Hepatocyte (in vitro differentiated cells): Measurements from ENCODE around the gene GID4. TPM values are rescaled to one million over a fixed set of nuclear protein-coding genes. Genes with fewer than 3 reads are reported as not detected.

Experiments used
- DNase-seq: peaks from one replicate; pipeline ENCODE4 v3.0.0-alpha.2; 2016; ENCODE audit warnings: low spot score
- H2AFZ ChIP-seq: fragments of 200-600 bp; sonication (generic); 2 replicates; pipeline ENCODE4 v1.6.0; 2016; ENCODE audit warnings: antibody characterized with exemption, mild to moderate bottlenecking
- H3K27ac ChIP-seq: fragments of 200-600 bp; sonication (generic); 2 replicates; pipeline ENCODE4 v1.5.1; 2016; ENCODE audit warnings: mild to moderate bottlenecking
- H3K27me3 ChIP-seq: fragments of 200-600 bp; sonication (generic); 2 replicates; pipeline ENCODE4 v1.6.1; 2016
- H3K36me3 ChIP-seq: fragments of 200-600 bp; sonication (generic); replicated peaks from 2 replicates; pipeline ENCODE4 v1.5.1; 2016; ENCODE audit warnings: low read depth; ENCODE audit not compliant: insufficient read depth
- H3K4me1 ChIP-seq: fragments of 200-600 bp; sonication (generic); 2 replicates; pipeline ENCODE4 v1.5.1; 2016; ENCODE audit warnings: mild to moderate bottlenecking, moderate library complexity; ENCODE audit not compliant: insufficient read depth
- H3K4me2 ChIP-seq: fragments of 200-600 bp; sonication (generic); 2 replicates; pipeline ENCODE4 v1.6.0; 2016
- H3K4me3 ChIP-seq: fragments of 200-600 bp; sonication (generic); 2 replicates; pipeline ENCODE4 v1.5.1; 2016; ENCODE audit warnings: mild to moderate bottlenecking
- H3K79me2 ChIP-seq: fragments of 200-600 bp; sonication (generic); 2 replicates; pipeline ENCODE4 v1.6.0; 2017; ENCODE audit warnings: mild to moderate bottlenecking
- H3K9me2 ChIP-seq: fragments of 200-600 bp; sonication (generic); replicated peaks from 2 replicates; pipeline ENCODE4 v1.6.0; 2017; ENCODE audit warnings: mild to moderate bottlenecking; ENCODE audit not compliant: insufficient read depth
- H3K9me3 ChIP-seq: fragments of 200-600 bp; sonication (generic); 2 replicates; pipeline ENCODE4 v1.5.1; 2016; ENCODE audit warnings: low read depth, mild to moderate bottlenecking
- H4K20me1 ChIP-seq: fragments of 200-600 bp; sonication (generic); 2 replicates; pipeline ENCODE4 v1.6.0; 2016; ENCODE audit warnings: mild to moderate bottlenecking; ENCODE audit not compliant: insufficient read depth, poor library complexity, severe bottlenecking
- CTCF ChIP-seq: fragments of 200-600 bp; sonication (generic); IDR thresholded peaks from 2 replicates; pipeline ENCODE4 v1.5.1; 2016; ENCODE audit warnings: antibody characterized with exemption, mild to moderate bottlenecking; ENCODE audit not compliant: poor library complexity
- EZH2 ChIP-seq: fragments of 200-600 bp; sonication (generic); IDR thresholded peaks from 2 replicates; pipeline ENCODE4 v1.6.1; 2016; ENCODE audit warnings: antibody characterized with exemption, mild to moderate bottlenecking, borderline replicate concordance
- EZH2phosphoT487 ChIP-seq: fragments of 200-600 bp; sonication (generic); IDR thresholded peaks from one replicate; pipeline ENCODE4 v1.6.1; 2018; ENCODE audit warnings: antibody characterized with exemption, mild to moderate bottlenecking, low read depth, moderate library complexity; ENCODE audit not compliant: unreplicated experiment, severe bottlenecking
- WGBS: methylation state at CpG from one replicate; pipeline ENCODE4 v1.1.6; 2016; ENCODE audit warnings: low lambda C conversion rate; ENCODE audit errors: missing lambda C conversion rate; 5-methylcytosine and 5-hydroxymethylcytosine counted together
- polyA plus RNA-seq: library from polyadenylated mRNA; unstranded; fragments of >200 nt; fragmentation: Nextera tagmentation; extraction: Ambion mirVana; gene quantifications from 2 replicates; pipeline ENCODE4 v1.2.1, GENCODE V29; 2016
- total RNA-seq: library from RNA; depleted of rRNA; stranded (reverse); fragments of >200 nt; gene quantifications from 2 replicates; pipeline ENCODE4 v1.2.3, GENCODE V29; 2014

Gene GID4
- total and polyA plus RNA-seq, 2 experiments from 2014 or later, result 6.7 to 8.2 TPM

DNA sequence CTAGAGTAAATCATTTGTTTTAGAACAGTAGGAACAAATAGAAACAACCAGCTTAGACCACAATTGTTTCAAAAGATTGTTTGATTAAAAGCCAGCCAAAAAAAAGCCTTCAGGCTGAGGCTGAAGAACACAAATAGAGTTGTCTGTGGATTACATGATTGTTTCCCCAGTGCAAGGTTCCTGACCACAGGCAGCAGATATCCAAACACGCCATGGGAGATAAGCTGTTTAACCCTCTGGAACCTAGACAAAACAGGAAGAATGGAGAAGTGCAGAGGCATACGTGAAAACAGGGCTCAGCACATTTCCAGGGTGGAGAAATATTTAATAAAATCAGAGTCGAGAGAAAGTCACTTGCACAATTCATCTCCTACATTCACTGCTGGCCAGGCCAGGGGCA lies 21.2 kb upstream of the GID4 start:
- Histone ChIP-seq H3K9me3 (no peaks in the 10 kb centered on the region), H3K4me1 (peaks cover 7% of the 10 kb centered on the region), H3K4me3 (no peak overlapping the region), H3K79me2 (no peaks in the 10 kb centered on the region), H3K9me2 (no peaks in the 10 kb centered on the region), H4K20me1 (no peaks in the 10 kb centered on the region), H3K4me2 (peak overlapping the region; percentile 4), H3K27me3 (no peaks in the 10 kb centered on the region), H2AFZ (no peak overlapping the region), H3K36me3 (no peaks in the 10 kb centered on the region), H3K27ac (peak overlapping the region; percentile 50)
- 42% methylated on average over 3 of the region's 3 CpGs for WGBS
- no peak for TF ChIP-seq CTCF
- TF ChIP-seq EZH2phosphoT487, result no peak
- TF ChIP-seq EZH2, result no peak
- DNase-seq, result no peak

- Histone ChIP-seq H3K4me2 (no peak overlapping the region), H3K9me2 (no peaks in the 10 kb centered on the region), H3K4me1 (peaks cover 7% of the 10 kb centered on the region), H3K36me3 (no peaks in the 10 kb centered on the region), H3K79me2 (no peaks in the 10 kb centered on the region), H4K20me1 (no peaks in the 10 kb centered on the region), H2AFZ (no peak overlapping the region), H3K9me3 (no peaks in the 10 kb centered on the region), H3K27ac (no peak overlapping the region), H3K4me3 (no peak overlapping the region), H3K27me3 (no peaks in the 10 kb centered on the region)
- no peak for TF ChIP-seq EZH2phosphoT487
- TF ChIP-seq CTCF, result no peak
- no peak for TF ChIP-seq EZH2
- WGBS, result 90% methylated on average over 14 of the region's 15 CpGs
- no peak for DNase-seq
Measured at GRCh38 chr17:18018411-18018921, 20.7 kb upstream of the GID4 start.

- DNase-seq, result no peak
- no peaks in the 10 kb centered on the region for H3K36me3 ChIP-seq
- H3K27ac ChIP-seq, result no peak overlapping the region
- H4K20me1 ChIP-seq, result no peaks in the 10 kb centered on the region
- H3K9me3 ChIP-seq, result no peaks in the 10 kb centered on the region
- H3K4me1 ChIP-seq, result peaks cover 7% of the 10 kb centered on the region
- no peak overlapping the region for H2AFZ ChIP-seq
- H3K27me3 ChIP-seq, result no peaks in the 10 kb centered on the region
- H3K9me2 ChIP-seq, result no peaks in the 10 kb centered on the region
- no peak for TF ChIP-seq CTCF
- TF ChIP-seq EZH2phosphoT487, result no peak
- TF ChIP-seq EZH2, result no peak
- 98% methylated on average over 2 of the region's 2 CpGs for WGBS
- no peaks in the 10 kb centered on the region for H3K79me2 ChIP-seq
- no peak overlapping the region for H3K4me3 ChIP-seq
- no peak overlapping the region for H3K4me2 ChIP-seq
Measured at GRCh38 chr17:18019838-18020154, 19.4 kb upstream of the GID4 start.

DNA sequence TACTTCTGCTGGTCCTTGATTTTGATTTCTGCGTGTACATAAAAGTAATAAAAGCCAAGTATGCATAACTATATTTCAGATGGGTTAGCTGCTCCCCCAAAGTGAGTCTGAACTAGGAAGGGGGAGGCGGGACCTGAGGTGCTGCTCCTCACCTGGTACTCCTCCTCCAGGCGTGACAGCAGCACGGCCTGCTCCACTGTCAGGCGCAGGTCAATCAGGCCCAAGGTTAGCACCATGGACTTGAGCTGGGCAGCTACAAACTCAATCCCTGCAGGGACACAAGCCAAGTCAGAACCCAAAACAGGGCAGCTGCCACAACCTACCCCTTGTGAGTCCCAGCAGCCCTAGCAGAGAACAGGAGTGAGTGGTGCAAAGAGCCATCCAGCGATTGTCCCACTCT lies 18.2 kb upstream of the GID4 start:
- Histone ChIP-seq H4K20me1 (no peaks in the 10 kb centered on the region), H3K4me1 (peaks cover 7% of the 10 kb centered on the region), H3K9me3 (no peaks in the 10 kb centered on the region), H3K36me3 (no peaks in the 10 kb centered on the region), H2AFZ (no peak overlapping the region), H3K9me2 (no peaks in the 10 kb centered on the region), H3K4me2 (no peak overlapping the region), H3K4me3 (no peak overlapping the region), H3K27ac (no peak overlapping the region), H3K79me2 (no peaks in the 10 kb centered on the region), H3K27me3 (no peaks in the 10 kb centered on the region)
- no peak for DNase-seq
- 97% methylated on average over 6 of the region's 6 CpGs for WGBS
- no peak for TF ChIP-seq CTCF
- TF ChIP-seq EZH2, result no peak
- no peak for TF ChIP-seq EZH2phosphoT487
